BE2C (cell line): ENCODE measurements around the gene C12orf56.

Source experiments
- DNase-seq: peaks from one replicate; pipeline ENCODE4 v3.0.0-alpha.2; 2020
- H3K27me3 ChIP-seq: fragments of 250-450 bp; sonication (Bioruptor Pico); 2 replicates; pipeline ENCODE4 v1.5.1; 2020; ENCODE audit warnings: mild to moderate bottlenecking
- H3K36me3 ChIP-seq: fragments of 250-450 bp; sonication (Bioruptor Pico); 2 replicates; pipeline ENCODE4 v1.5.1; 2020; ENCODE audit warnings: mild to moderate bottlenecking
- H3K4me1 ChIP-seq: fragments of 250-450 bp; sonication (Bioruptor Pico); 2 replicates; pipeline ENCODE4 v1.5.1; 2020
- H3K4me3 ChIP-seq: 2 replicates; pipeline ENCODE4 v1.5.1; 2011; ENCODE audit warnings: low read depth, low read length
- H3K9me3 ChIP-seq: fragments of 250-450 bp; sonication (Bioruptor Pico); 2 replicates; pipeline ENCODE4 v1.5.1; 2020
- TF ChIP-seq, protein P1 (sequence below): IDR thresholded peaks from 2 replicates; pipeline ENCODE4 v1.5.1; 2012; ENCODE audit warnings: mild to moderate bottlenecking, low read depth, low read length

C12orf56 gene

DNA sequence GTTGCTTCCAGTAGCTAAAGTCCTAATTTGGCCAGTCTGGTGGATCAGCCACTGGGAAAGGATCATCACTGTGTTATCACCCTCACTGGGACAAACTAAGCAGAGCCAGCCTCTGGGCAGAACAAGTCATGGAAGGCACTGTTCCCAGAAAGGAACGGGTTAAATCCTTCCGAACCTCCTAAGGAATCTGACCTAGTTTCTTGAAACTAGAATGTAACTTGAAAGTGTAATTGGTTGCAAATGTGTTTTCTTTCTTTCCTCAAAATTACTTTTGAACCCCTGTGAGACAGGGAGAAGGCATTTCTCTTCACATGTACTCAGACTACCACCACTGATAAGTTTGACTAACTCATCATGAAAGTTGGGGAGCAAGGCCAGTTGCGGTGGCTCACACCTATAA is 149.8 kb downstream of the C12orf56 start:
- Histone ChIP-seq H3K36me3 (no peaks in the 10 kb centered on the region), H3K4me3 (no peak overlapping the region), H3K9me3 (no peaks in the 10 kb centered on the region), H3K27me3 (no peaks in the 10 kb centered on the region), H3K4me1 (peaks cover 3% of the 10 kb centered on the region; the same call in 1 of the 2 replicates)
- TF ChIP-seq, protein P1, sequence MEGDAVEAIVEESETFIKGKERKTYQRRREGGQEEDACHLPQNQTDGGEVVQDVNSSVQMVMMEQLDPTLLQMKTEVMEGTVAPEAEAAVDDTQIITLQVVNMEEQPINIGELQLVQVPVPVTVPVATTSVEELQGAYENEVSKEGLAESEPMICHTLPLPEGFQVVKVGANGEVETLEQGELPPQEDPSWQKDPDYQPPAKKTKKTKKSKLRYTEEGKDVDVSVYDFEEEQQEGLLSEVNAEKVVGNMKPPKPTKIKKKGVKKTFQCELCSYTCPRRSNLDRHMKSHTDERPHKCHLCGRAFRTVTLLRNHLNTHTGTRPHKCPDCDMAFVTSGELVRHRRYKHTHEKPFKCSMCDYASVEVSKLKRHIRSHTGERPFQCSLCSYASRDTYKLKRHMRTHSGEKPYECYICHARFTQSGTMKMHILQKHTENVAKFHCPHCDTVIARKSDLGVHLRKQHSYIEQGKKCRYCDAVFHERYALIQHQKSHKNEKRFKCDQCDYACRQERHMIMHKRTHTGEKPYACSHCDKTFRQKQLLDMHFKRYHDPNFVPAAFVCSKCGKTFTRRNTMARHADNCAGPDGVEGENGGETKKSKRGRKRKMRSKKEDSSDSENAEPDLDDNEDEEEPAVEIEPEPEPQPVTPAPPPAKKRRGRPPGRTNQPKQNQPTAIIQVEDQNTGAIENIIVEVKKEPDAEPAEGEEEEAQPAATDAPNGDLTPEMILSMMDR, result no peak
- no peak for DNase-seq

DNA sequence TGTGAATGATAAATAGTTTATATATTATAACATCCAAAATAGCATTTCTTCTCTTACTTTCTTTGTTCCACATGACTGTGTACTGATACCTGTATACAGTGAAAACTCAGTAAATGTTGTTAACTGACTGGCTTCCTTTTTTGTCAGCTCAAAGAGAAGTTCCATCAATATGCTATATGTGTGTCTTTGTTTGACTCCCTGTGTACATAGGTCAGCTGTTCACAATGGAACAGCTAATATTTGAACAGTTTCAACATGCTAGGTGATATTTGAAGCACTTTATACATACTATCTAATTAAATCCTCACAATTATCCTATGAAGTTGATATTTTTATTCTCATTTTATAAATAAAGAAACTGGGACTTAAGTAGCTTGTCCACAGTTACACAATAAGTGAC is 153.2 kb downstream of the C12orf56 start:
- Histone ChIP-seq H3K4me3 (no peak overlapping the region), H3K9me3 (no peaks in the 10 kb centered on the region), H3K27me3 (no peaks in the 10 kb centered on the region), H3K36me3 (no peaks in the 10 kb centered on the region), H3K4me1 (peaks cover 3% of the 10 kb centered on the region; the same call in 1 of the 2 replicates)
- TF ChIP-seq, protein P1, result no peak
- DNase-seq, result no peak

DNA sequence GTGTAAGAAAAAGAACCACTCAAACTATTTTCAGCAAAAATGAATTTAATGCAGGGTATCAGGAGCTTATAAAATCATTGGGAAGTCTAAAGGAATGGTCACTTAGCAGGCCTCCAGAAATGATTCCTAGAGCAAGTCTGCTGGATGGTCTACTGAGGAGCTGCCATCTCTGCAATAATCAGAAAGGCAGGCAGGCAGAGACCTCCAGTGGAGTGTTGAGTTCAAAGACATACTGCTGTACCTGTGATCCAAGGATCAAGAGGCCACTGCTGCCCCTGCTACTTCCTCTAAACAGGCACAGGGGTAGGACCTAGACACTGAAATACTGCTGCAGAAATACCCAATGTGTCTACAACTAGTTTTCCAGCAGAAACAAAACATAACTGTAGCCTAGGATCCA is 154.0 kb downstream of the C12orf56 start:
- no peak overlapping the region for H3K4me3 ChIP-seq
- no peaks in the 10 kb centered on the region for H3K9me3 ChIP-seq
- TF ChIP-seq, protein P1, result peak; percentile 23; the same call in 1 of the 2 replicates
- peaks cover 3% of the 10 kb centered on the region; the same call in 1 of the 2 replicates for H3K4me1 ChIP-seq
- H3K27me3 ChIP-seq, result no peaks in the 10 kb centered on the region
- no peak for DNase-seq
- no peaks in the 10 kb centered on the region for H3K36me3 ChIP-seq

DNA sequence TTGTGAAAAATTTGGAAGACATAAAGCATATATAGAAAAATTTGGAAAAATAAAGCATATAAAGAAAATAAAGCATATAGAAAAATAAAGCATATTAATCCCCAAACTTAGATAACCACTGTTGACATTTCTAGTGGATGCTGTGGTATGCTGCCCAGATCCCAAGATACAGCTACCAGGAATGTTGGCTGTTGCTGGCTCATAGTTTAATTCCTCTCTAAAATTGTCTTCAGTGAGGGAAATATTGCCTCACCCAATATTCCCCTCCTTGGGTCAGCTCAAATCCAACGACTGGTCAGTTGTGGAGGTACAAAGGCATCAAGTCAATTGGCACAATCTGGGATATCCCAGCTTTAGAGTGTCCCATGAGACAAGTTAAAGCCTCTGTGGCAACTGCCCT is 158.4 kb downstream of the C12orf56 start:
- DNase-seq, result no peak
- Histone ChIP-seq H3K4me3 (no peak overlapping the region), H3K9me3 (no peaks in the 10 kb centered on the region), H3K4me1 (no peaks in the 10 kb centered on the region), H3K27me3 (no peaks in the 10 kb centered on the region), H3K36me3 (no peaks in the 10 kb centered on the region)
- TF ChIP-seq, protein P1, result no peak

DNA sequence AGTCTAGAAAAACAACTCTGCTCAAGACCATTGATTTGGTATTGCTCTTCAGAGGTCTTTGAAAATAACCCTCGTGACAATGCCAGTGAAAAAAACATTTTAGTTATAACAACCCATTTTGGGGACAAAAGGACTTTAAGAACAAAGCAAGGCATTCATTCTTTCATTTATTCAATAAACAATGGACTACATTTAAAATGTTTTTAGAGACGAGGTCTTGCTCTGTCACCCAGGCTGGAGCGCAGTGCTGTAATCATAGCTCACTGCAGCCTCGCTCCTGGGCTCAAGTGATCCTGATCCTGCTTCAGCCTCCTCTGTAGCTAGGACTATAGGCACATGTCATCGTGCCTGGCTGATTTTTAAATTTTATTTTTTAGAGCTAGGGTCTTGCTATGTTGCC is 160.8 kb downstream of the C12orf56 start:
- Histone ChIP-seq H3K36me3 (no peaks in the 10 kb centered on the region), H3K4me1 (no peaks in the 10 kb centered on the region), H3K4me3 (no peak overlapping the region), H3K27me3 (no peaks in the 10 kb centered on the region), H3K9me3 (no peaks in the 10 kb centered on the region)
- DNase-seq, result no peak
- TF ChIP-seq, protein P1, result no peak

DNA sequence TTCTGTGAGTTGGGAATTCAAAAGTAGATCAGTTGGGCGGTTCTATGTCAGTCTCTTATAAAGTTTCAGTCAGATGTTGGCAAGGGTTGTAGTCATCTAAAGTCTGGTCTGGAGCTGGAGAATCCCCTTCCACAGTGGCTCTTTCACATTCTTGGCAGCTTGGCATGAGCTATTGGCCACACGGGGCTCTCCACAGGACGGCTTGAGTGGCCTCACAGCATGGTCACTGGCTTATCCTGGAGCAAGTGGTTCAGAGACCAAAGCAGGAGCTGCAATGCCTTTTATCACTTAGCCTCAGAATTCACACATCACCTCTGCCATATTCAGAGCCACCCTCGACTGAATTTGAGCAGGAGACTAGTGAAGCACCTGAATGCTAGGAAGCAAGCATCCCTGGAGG is 161.3 kb downstream of the C12orf56 start:
- DNase-seq, result no peak
- H3K4me3 ChIP-seq, result no peak overlapping the region
- H3K4me1 ChIP-seq, result no peaks in the 10 kb centered on the region
- TF ChIP-seq, protein P1, result no peak
- H3K27me3 ChIP-seq, result no peaks in the 10 kb centered on the region
- H3K36me3 ChIP-seq, result no peaks in the 10 kb centered on the region
- H3K9me3 ChIP-seq, result no peaks in the 10 kb centered on the region
